ENCODE measurements around the gene TTLL1. TPM values are rescaled to one million over a fixed set of nuclear protein-coding genes. Genes with fewer than 3 reads are reported as not detected.
A peak's percentile ranks its signal among the peaks of the same experiment; 100 is the strongest.

The TTLL1 gene
- total and polyA plus RNA-seq, 7 donors: 2.4 to 6.4 (median 4.3) TPM

GRCh38 chr22:43013355-43014315 is 75.6 kb downstream of the TTLL1 start:
- H3K27ac ChIP-seq: peak overlapping the region; percentile 80 to 88 (median 87)
- intact Hi-C loops (cut with DNase I): loop anchor here (2.0 to 10.0 kb wide), 6 partner anchors 19 to 369 kb away; partner anchors contain the start of genes ARFGAP3, ATP5MGL and CYB5R3
- H3K36me3 ChIP-seq: no peaks in the 10 kb centered on the region
- H3K27me3 ChIP-seq: no peaks in the 10 kb centered on the region
- H3K4me1 ChIP-seq: peaks cover 0 to 46% (median 43%) of the 10 kb centered on the region in 4 donors
- DNase-seq: no peak
- no peak for TF ChIP-seq EP300 (IDR thresholded peaks at IDR 0.05)
- TF ChIP-seq POLR2A (IDR thresholded peaks at IDR 0.05): no peak
- TF ChIP-seq CTCF (IDR thresholded peaks at IDR 0.05): no peak
- no peak for TF ChIP-seq POLR2AphosphoS5 (IDR thresholded peaks at IDR 0.05)
- WGBS, 2 donors: 11% methylated on average over 16 of the region's 16 CpGs
- H3K9me3 ChIP-seq: no peaks in the 10 kb centered on the region
- H3K4me3 ChIP-seq: peak overlapping the region; percentile 89 to 96 (median 92)

GRCh38 chr22:43012390-43012789 is 76.8 kb downstream of the TTLL1 start:
- no peak overlapping the region for H3K4me3 ChIP-seq
- intact Hi-C loops (cut with DNase I): loop anchor here (5.0 to 10.0 kb wide), 3 partner anchors 48 to 368 kb away; partner anchors contain the start of genes ATP5MGL and CYB5R3
- DNase-seq: no peak
- no peaks in the 10 kb centered on the region for H3K27me3 ChIP-seq
- no peak overlapping the region for H3K27ac ChIP-seq
- no peaks in the 10 kb centered on the region for H3K36me3 ChIP-seq
- no peaks in the 10 kb centered on the region for H3K9me3 ChIP-seq
- WGBS, 2 donors: 92 to 93% methylated on average over 6 of the region's 6 CpGs
- TF ChIP-seq POLR2A (IDR thresholded peaks at IDR 0.05) (no peak), EP300 (IDR thresholded peaks at IDR 0.05) (no peak), CTCF (IDR thresholded peaks at IDR 0.05) (no peak), POLR2AphosphoS5 (IDR thresholded peaks at IDR 0.05) (no peak)
- H3K4me1 ChIP-seq: peaks cover 0 to 59% (median 55%) of the 10 kb centered on the region in 4 donors

GRCh38 chr22:43011079-43011478 is 78.1 kb downstream of the TTLL1 start:
- intact Hi-C loops (cut with DNase I): loop anchor here (5.0 to 10.0 kb wide), 3 partner anchors 46 to 366 kb away; partner anchors contain the start of genes ATP5MGL and CYB5R3
- WGBS, 2 donors: 80 to 92% methylated on average over 7 of the region's 7 CpGs
- DNase-seq: no peak

GRCh38 chr22:43009444-43009843 is 79.7 kb downstream of the TTLL1 start:
- no peak for TF ChIP-seq EP300 (IDR thresholded peaks at IDR 0.05)
- no peak for TF ChIP-seq POLR2AphosphoS5 (IDR thresholded peaks at IDR 0.05)
- TF ChIP-seq POLR2A (IDR thresholded peaks at IDR 0.05): no peak
- no peak for TF ChIP-seq CTCF (IDR thresholded peaks at IDR 0.05)
- Histone ChIP-seq H3K27me3 (no peaks in the 10 kb centered on the region), H3K36me3 (no peaks in the 10 kb centered on the region), H3K27ac (peak overlapping the region in 2 of 4 donors; percentile 2 to 65), H3K4me3 (no peak overlapping the region), H3K9me3 (no peaks in the 10 kb centered on the region), H3K4me1 (peaks cover 0 to 75% (median 62%) of the 10 kb centered on the region in 4 donors)
- intact Hi-C loops (cut with DNase I): no loop called here
- 75 to 89% methylated on average over 4 of the region's 4 CpGs for WGBS, 2 donors
- no peak for DNase-seq

More at GRCh38 chr22:43011079-43011478, 78.1 kb downstream of the TTLL1 start:
- H3K4me1 ChIP-seq: peaks cover 0 to 65% (median 62%) of the 10 kb centered on the region in 4 donors
- H3K27ac ChIP-seq: no peak overlapping the region
- no peak for TF ChIP-seq POLR2AphosphoS5 (IDR thresholded peaks at IDR 0.05)
- no peaks in the 10 kb centered on the region for H3K36me3 ChIP-seq
- no peaks in the 10 kb centered on the region for H3K27me3 ChIP-seq
- H3K9me3 ChIP-seq: no peaks in the 10 kb centered on the region
- H3K4me3 ChIP-seq: no peak overlapping the region

- Histone ChIP-seq H3K27ac (peak overlapping the region; percentile 2 to 65 (median 26)), H3K36me3 (no peaks in the 10 kb centered on the region), H3K27me3 (no peaks in the 10 kb centered on the region), H3K9me3 (no peaks in the 10 kb centered on the region), H3K4me3 (no peak overlapping the region), H3K4me1 (peaks cover 0 to 76% (median 67%) of the 10 kb centered on the region in 4 donors)
- intact Hi-C loops (cut with DNase I): no loop called here
- no peak for DNase-seq
- no peak for TF ChIP-seq EP300 (IDR thresholded peaks at IDR 0.05)
- no peak for TF ChIP-seq POLR2A (IDR thresholded peaks at IDR 0.05)
- no peak for TF ChIP-seq POLR2AphosphoS5 (IDR thresholded peaks at IDR 0.05)
- TF ChIP-seq CTCF (IDR thresholded peaks at IDR 0.05): no peak
- WGBS, 2 donors: 56 to 78% methylated on average over 4 of the region's 4 CpGs
Measured at GRCh38 chr22:43008921-43009320, 80.3 kb downstream of the TTLL1 start.

All from sigmoid colon (tissue), 7 donors.